PFSK-1 (cell line): ENCODE data around the gene RGL4. TPM values are rescaled to one million over a fixed set of nuclear protein-coding genes. Genes with fewer than 3 reads are reported as not detected.

Experiments used
- FOXP2 ChIP-seq: optimal IDR thresholded peaks from 2 replicates; pipeline ENCODE3; 2011; ENCODE audit warnings: borderline replicate concordance, control low read depth, inconsistent platforms; ENCODE audit not compliant: insufficient read depth; ENCODE audit errors: extremely low read length, extremely low read depth
- POLR2AphosphoS5 ChIP-seq: IDR thresholded peaks from 2 replicates; pipeline ENCODE4 v1.6.1; 2012; ENCODE audit warnings: low read depth, mild to moderate bottlenecking, control low read depth, low read length, moderate library complexity
- SIN3A ChIP-seq: IDR thresholded peaks from 2 replicates; pipeline ENCODE4 v1.6.1; 2012; ENCODE audit warnings: mild to moderate bottlenecking, low read length, moderate library complexity, borderline replicate concordance; ENCODE audit not compliant: insufficient read depth
- TAF1 ChIP-seq: IDR thresholded peaks from 2 replicates; pipeline ENCODE4 v1.6.1; 2012; ENCODE audit warnings: low read length, control low read depth, borderline replicate concordance; ENCODE audit not compliant: insufficient read depth
- polyA plus RNA-seq: library from polyadenylated mRNA; unstranded; fragments of >200 nt; gene quantifications from one replicate; pipeline ENCODE4 v1.2.1, GENCODE V29; 2012; ENCODE audit warnings: low read depth, missing spikeins; ENCODE audit not compliant: insufficient read length
- TF ChIP-seq, protein P1 (sequence below), 2 experiments: IDR thresholded peaks; 2 replicates each; pipeline versions ENCODE4 v1.6.1 to v1.8.0; 2011 to 2012; ENCODE audit warnings: low read depth in 2 of 2, low read length in 2 of 2, control low read depth in 1 of 2, inconsistent platforms in 1 of 2, mild to moderate bottlenecking in 1 of 2, moderate library complexity in 1 of 2; ENCODE audit not compliant: insufficient read depth in 1 of 2

Gene RGL4, protein sequence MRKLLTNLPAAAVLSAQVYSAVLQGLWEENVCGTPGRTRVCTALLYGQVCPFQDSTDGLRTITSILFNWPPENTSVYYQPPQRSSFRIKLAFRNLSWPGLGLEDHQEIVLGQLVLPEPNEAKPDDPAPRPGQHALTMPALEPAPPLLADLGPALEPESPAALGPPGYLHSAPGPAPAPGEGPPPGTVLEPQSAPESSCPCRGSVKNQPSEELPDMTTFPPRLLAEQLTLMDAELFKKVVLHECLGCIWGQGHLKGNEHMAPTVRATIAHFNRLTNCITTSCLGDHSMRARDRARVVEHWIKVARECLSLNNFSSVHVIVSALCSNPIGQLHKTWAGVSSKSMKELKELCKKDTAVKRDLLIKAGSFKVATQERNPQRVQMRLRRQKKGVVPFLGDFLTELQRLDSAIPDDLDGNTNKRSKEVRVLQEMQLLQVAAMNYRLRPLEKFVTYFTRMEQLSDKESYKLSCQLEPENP
- 1.8 TPM for polyA plus RNA-seq

DNA sequence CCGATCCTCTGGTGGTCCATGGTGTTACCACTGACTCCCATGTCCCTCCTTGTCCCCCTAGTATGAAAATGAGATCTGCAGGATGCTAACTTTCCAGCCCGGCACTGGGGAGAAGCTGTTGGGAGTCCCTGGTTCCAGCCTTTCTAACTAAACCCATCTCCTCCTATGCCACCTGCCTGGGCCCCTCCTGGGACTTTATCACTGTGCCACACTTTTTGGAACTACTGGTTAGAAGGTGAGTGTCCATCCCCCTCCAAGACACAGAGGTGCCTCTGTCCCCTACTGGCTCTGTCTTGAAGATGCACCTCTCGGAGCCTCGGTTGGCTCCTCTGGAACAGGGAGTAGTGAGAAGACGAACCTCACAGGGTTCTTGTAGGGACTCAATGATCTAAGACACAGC is at the start of gene RGL4:
RGL4 (plus strand) TSS at position 301 of the 400 bp plus-strand sequence. CDS start 1,018 bp downstream, outside the sequence.
- no peak for TF ChIP-seq POLR2AphosphoS5
- TF ChIP-seq TAF1: no peak
- TF ChIP-seq FOXP2: no peak
- TF ChIP-seq, protein P1, sequence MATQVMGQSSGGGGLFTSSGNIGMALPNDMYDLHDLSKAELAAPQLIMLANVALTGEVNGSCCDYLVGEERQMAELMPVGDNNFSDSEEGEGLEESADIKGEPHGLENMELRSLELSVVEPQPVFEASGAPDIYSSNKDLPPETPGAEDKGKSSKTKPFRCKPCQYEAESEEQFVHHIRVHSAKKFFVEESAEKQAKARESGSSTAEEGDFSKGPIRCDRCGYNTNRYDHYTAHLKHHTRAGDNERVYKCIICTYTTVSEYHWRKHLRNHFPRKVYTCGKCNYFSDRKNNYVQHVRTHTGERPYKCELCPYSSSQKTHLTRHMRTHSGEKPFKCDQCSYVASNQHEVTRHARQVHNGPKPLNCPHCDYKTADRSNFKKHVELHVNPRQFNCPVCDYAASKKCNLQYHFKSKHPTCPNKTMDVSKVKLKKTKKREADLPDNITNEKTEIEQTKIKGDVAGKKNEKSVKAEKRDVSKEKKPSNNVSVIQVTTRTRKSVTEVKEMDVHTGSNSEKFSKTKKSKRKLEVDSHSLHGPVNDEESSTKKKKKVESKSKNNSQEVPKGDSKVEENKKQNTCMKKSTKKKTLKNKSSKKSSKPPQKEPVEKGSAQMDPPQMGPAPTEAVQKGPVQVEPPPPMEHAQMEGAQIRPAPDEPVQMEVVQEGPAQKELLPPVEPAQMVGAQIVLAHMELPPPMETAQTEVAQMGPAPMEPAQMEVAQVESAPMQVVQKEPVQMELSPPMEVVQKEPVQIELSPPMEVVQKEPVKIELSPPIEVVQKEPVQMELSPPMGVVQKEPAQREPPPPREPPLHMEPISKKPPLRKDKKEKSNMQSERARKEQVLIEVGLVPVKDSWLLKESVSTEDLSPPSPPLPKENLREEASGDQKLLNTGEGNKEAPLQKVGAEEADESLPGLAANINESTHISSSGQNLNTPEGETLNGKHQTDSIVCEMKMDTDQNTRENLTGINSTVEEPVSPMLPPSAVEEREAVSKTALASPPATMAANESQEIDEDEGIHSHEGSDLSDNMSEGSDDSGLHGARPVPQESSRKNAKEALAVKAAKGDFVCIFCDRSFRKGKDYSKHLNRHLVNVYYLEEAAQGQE (IDR thresholded peaks at IDR 0.05; ENCODE audit: insufficient read depth in 1 of 2, low read depth in 2 of 2, low read length in 2 of 2): no peak
- TF ChIP-seq SIN3A: no peak

DNA sequence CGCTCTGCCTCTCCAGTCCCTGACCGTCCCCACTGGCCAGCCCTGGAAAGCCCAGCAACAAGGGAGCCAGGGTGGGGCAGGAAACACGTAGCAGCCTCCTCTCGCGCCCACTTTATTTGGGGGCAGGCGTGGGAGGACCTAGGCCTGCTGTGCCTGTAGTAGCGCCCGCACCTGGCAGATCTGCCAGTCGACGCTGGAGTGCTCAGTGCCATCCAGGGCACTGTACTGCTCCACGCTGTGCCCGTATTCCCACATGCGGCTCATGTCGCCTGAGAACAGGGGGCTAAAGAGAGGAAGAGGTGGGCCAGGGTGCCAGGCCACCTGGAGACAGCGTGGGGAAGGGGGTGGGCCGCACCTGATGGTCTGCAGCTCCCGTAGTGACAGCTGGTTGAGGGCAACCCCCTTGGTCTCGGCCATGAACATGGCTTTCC is 41.7 kb upstream of the RGL4 start:
- TF ChIP-seq FOXP2 (no peak), TAF1 (no peak), POLR2AphosphoS5 (no peak), SIN3A (no peak)
- TF ChIP-seq, protein P1 (IDR thresholded peaks at IDR 0.05; ENCODE audit: insufficient read depth in 1 of 2, low read depth in 2 of 2, low read length in 2 of 2): no peak

DNA sequence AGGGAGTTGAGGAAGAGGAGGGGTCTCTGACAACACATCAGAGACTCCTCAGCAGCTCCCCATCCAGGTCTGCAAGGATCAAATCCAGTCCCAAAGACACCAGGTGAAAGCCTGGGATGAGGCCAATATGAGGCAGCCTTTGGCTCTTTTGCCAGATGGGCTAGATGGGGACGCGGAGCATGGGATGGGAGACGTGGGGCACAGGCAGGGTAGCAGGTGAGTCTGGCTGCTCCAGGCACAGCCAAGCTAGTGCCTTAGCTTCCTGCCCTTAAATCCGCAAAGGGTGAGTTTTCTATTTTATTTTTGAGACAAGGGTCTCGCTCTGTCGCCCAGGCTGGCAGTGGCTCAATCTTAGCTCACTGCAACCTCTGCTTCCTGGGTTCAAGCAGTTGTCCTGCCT is 39.1 kb upstream of the RGL4 start:
- TF ChIP-seq POLR2AphosphoS5: no peak
- TF ChIP-seq FOXP2: no peak
- TF ChIP-seq SIN3A: no peak
- TF ChIP-seq TAF1: no peak
- TF ChIP-seq, protein P1 (IDR thresholded peaks at IDR 0.05; ENCODE audit: insufficient read depth in 1 of 2, low read depth in 2 of 2, low read length in 2 of 2): no peak

DNA sequence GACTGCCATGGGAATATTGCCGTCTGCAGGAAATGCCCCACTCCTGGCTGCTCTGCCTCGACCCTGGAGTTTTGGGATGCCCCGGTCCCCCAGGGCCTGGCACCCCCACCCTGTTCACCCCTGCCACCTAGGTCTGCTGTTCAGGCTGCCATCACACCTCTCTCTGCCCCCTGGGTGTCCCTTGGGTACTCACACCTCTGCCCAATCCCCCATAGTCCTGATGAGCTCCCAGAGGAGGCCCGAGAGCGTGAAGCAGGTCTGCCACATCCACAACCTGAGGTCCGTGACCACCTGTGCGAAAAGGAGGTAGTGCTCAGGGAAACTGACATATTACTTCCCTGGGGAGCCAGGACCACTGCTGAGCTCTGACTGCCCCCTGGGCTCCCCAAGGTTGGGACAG is 38.5 kb upstream of the RGL4 start:
- TF ChIP-seq FOXP2 (no peak), POLR2AphosphoS5 (no peak), SIN3A (no peak), TAF1 (no peak)
- TF ChIP-seq, protein P1 (IDR thresholded peaks at IDR 0.05; ENCODE audit: insufficient read depth in 1 of 2, low read depth in 2 of 2, low read length in 2 of 2): no peak

DNA sequence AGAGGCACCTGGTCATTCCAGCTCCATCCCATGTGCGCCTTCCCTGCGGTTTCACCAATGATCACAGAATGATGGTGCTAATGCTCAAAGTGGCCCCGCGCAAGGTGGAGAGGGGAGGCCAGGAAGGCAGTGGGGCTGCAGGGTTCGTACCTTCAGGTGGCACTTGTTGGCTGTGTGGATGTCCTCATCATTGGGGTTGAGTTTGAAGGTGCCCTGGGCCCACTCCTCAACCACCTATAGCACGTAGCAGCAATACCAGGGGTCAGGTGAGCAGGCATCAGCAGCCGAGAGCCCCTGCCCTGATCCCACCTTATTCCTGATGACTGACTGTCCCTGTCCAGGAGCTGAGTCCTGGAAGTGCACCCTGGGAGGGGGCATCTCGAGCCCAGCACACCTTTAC is 38.1 kb upstream of the RGL4 start:
- TF ChIP-seq TAF1: no peak
- TF ChIP-seq, protein P1 (IDR thresholded peaks at IDR 0.05; ENCODE audit: insufficient read depth in 1 of 2, low read depth in 2 of 2, low read length in 2 of 2): no peak
- no peak for TF ChIP-seq FOXP2
- no peak for TF ChIP-seq SIN3A
- no peak for TF ChIP-seq POLR2AphosphoS5
